Thymus (tissue), 11 donors: ENCODE results near the gene DNAJC12. TPM values are rescaled to one million over a fixed set of nuclear protein-coding genes. Genes with fewer than 3 reads are reported as not detected.
"Not testable (repeated sequence)": the region's sequence is repeated elsewhere in the genome, so short reads cannot be mapped to it uniquely, and the experiment has no call there.

Experiments
- DNase-seq, 9 donors: peaks; one replicate each; pipeline ENCODE4 v3.0.0-alpha.2; 2013; ENCODE audit warnings: low spot score in 9 of 9, low read depth in 6 of 9, missing footprints in 1 of 9
- H3K27ac ChIP-seq, 2 donors: one replicate each; pipeline ENCODE4 v1.5.1; 2013; ENCODE audit warnings: control low read depth in 1 of 2, low read depth in 1 of 2, low read length in 1 of 2, mild to moderate bottlenecking in 1 of 2, moderate library complexity in 1 of 2
- H3K27me3 ChIP-seq, 2 donors: one replicate each; pipeline ENCODE4 v1.5.1; 2013; ENCODE audit warnings: low read length in 1 of 2; ENCODE audit not compliant: control insufficient read depth in 2 of 2, insufficient read depth in 1 of 2
- H3K36me3 ChIP-seq, 2 donors: one replicate each; pipeline ENCODE4 v1.5.1; 2013; ENCODE audit warnings: low read length in 1 of 2, mild to moderate bottlenecking in 1 of 2, moderate library complexity in 1 of 2; ENCODE audit not compliant: control insufficient read depth in 2 of 2, insufficient read depth in 2 of 2
- H3K4me1 ChIP-seq, 2 donors: one replicate each; pipeline ENCODE4 v1.5.1; 2013; ENCODE audit warnings: low read length in 2 of 2; ENCODE audit not compliant: control insufficient read depth in 2 of 2, insufficient read depth in 2 of 2
- H3K4me3 ChIP-seq, 2 donors: one replicate each; pipeline ENCODE4 v1.5.1; 2013; ENCODE audit warnings: low read length in 2 of 2, control low read depth in 1 of 2, mild to moderate bottlenecking in 1 of 2
- H3K9me3 ChIP-seq, 2 donors: one replicate each; pipeline ENCODE4 v1.5.1; 2013; ENCODE audit warnings: low read length in 1 of 2, mild to moderate bottlenecking in 1 of 2; ENCODE audit not compliant: control insufficient read depth in 2 of 2, insufficient read depth in 1 of 2
- WGBS: extraction: QIAGEN DNeasy Blood & Tissue Kit; methylation state at CpG from one replicate; pipeline ENCODE4 v1.1.7; 2013; 5-methylcytosine and 5-hydroxymethylcytosine counted together
- polyA plus RNA-seq: library from polyadenylated mRNA; stranded (reverse); fragments of 200-250 nt; gene quantifications from one replicate; pipeline ENCODE4 v1.2.3, GENCODE V29; 2013
- total RNA-seq: library from RNA; stranded (reverse); fragments of 120-200 nt; gene quantifications from one replicate; pipeline ENCODE4 v1.2.4, GENCODE V29; 2013
- donor health status: healthy.

The DNAJC12 gene
- total and polyA plus RNA-seq, 2 donors, result 2.2 to 4.4 TPM

DNA sequence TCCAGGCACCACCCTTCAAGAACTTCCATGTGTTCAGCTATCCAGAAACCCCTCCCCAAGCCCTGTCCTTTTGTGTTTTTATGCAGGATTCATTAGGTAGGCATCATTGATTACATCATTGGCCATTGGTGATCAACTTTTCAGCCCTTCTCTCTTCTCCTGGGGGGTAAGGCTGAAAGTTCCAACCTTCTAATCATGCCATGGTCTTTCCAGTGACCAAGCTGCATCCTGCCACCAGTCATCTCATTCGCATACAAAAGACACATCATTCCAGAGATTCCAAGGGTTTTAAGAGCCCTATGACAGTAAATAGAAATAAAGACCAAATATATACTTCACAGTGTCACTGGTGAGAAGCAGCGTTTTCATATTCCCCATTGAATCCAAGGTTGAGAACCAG is 48.2 kb downstream of the DNAJC12 start:
- 97% methylated on average over 2 of the region's 2 CpGs for WGBS
- DNase-seq, result no peak
- H3K36me3 ChIP-seq, result no peaks in the 10 kb centered on the region
- H3K27ac ChIP-seq, result no peak overlapping the region
- H3K4me1 ChIP-seq, result peaks cover 0 to 3% of the 10 kb centered on the region in 2 donors
- no peaks in the 10 kb centered on the region for H3K27me3 ChIP-seq
- H3K4me3 ChIP-seq, result no peak overlapping the region
- no peaks in the 10 kb centered on the region for H3K9me3 ChIP-seq

DNA sequence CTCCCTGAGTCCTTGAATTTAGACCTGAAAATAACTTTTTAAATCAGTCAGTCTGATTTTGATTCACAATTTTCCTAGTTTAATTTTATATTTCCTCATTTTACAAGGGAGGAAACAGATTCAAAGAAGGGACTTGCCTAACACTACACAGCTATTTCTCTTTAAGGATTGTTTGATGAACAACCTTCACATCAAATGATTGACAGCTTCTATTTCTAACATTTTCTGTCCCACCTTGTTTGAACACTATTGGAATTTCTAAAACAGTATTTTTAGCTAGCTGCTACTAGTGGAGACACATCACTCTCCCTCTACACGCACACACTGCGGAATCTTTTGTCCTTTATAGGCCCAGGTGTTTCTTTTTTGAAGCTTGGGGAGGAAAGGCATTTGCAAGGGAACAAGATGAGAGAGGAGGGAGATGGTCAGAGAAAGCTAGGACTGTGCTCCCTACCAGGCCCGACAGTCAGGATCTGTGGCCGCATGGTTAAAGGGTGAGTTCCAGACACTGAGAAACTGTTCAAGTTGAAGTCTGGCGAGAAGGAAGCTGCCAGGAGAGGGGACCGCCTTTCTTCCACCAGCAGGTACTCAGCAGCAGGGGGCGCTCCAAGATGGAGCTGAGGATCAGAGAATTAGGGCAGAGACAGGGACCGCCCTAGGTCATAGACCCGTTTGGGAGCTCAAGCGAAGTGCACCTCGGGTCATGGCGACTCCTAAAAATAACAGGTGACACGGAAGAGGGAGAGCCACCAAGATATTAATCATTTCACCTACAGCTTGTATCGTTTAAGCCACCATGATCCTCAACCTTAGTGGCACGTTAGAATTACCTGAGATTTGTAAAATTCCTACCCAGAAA is 49.7 kb downstream of the DNAJC12 start:
- Histone ChIP-seq H3K27ac (no peak overlapping the region), H3K36me3 (no peaks in the 10 kb centered on the region), H3K9me3 (no peaks in the 10 kb centered on the region), H3K4me3 (no peak overlapping the region), H3K4me1 (peaks cover 0 to 5% of the 10 kb centered on the region in 2 donors), H3K27me3 (no peaks in the 10 kb centered on the region)
- 41% methylated on average over 15 of the region's 15 CpGs for WGBS
- DNase-seq, result peak in 7 of 9 donors; percentile 8 to 72 (median 46)

DNA sequence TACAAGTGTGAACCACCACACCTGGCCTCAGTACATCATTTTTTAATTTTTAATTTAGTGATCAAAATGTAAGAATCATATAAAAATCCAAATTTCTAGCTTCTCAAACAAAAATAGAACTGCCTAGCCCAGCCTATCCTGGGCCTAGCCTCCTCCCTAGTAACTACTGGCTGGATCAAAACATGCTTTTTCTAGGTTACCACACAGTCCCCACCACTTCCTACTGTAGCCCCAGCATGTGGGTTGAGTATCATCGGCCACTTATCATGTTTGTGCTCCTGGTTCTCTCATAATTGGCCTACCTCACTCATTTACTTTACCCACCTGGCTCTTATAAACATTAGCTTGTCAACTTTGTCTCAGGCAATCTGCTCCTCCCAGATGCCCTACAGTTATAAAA is 52.9 kb downstream of the DNAJC12 start:
- Histone ChIP-seq H3K4me1 (peaks cover 0 to 5% of the 10 kb centered on the region in 2 donors), H3K27ac (no peak overlapping the region), H3K9me3 (no peaks in the 10 kb centered on the region), H3K27me3 (no peaks in the 10 kb centered on the region), H3K4me3 (no peak overlapping the region), H3K36me3 (no peaks in the 10 kb centered on the region)
- 15% methylated on average over 1 of the region's 1 CpG for WGBS
- DNase-seq, result no peak

DNA sequence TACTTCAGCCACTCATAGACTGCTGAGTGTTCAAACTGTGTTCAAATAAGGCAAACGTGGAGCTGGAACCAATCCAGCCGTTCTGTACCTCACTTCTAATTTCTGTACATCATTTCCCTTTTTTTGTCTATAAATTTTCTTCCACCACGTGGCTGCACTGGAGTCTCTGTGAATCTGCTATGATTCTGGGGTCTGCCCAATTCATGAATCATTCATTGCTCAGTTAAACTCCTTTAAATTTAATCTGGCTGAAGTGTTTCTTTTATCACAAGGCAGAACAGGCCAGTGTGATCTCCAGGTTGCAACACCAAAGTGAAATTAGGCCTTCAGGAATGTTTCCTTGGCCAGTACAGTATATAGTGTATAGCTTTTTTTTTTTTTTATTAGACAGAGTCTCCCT is 53.5 kb downstream of the DNAJC12 start:
- Histone ChIP-seq H3K9me3 (no peaks in the 10 kb centered on the region), H3K27me3 (no peaks in the 10 kb centered on the region), H3K27ac (no peak overlapping the region), H3K4me3 (no peak overlapping the region), H3K4me1 (peaks cover 0 to 5% of the 10 kb centered on the region in 2 donors), H3K36me3 (no peaks in the 10 kb centered on the region)
- DNase-seq, result no peak
- WGBS, result 27% methylated on average over 3 of the region's 3 CpGs

DNA sequence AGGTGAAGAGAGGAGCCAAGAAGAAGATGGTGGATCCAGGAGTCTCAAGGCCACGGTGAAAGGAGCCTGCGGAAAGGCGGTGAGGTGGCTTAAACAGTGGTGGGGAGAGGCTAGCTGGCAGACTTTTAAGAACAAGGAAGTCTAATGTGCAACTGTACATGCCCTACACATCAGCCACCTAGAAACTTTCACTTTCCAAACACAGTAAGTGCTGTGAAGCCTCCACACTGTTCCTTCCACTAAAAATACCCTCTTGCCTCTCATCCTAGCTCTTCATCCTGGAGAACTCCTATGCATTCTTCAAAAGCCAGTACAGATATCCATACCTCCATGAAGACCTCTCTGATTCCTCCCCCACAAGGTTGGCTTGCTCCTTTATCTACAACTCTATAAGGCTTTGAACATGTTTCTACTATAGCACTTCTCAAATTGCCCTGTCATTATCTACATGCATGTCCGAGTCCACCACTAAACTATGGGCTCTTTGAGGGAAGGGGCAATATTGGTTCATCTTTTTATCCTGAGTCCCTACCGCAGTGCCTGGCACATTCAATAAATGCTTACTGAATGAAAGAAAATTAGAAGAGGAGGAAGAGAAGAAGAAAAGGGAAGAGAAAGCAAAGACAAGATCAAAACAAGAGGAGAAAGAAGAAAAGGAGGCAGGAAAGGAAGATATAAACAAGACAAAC is 54.2 kb downstream of the DNAJC12 start:
- H3K27ac ChIP-seq, result no peak overlapping the region
- H3K36me3 ChIP-seq, result no peaks in the 10 kb centered on the region
- peaks cover 0 to 5% of the 10 kb centered on the region in 2 donors for H3K4me1 ChIP-seq
- WGBS, result 95% methylated on average over 5 of the region's 5 CpGs
- H3K4me3 ChIP-seq, result no peak overlapping the region
- no peaks in the 10 kb centered on the region for H3K27me3 ChIP-seq
- no peaks in the 10 kb centered on the region for H3K9me3 ChIP-seq
- DNase-seq, result no peak

DNA sequence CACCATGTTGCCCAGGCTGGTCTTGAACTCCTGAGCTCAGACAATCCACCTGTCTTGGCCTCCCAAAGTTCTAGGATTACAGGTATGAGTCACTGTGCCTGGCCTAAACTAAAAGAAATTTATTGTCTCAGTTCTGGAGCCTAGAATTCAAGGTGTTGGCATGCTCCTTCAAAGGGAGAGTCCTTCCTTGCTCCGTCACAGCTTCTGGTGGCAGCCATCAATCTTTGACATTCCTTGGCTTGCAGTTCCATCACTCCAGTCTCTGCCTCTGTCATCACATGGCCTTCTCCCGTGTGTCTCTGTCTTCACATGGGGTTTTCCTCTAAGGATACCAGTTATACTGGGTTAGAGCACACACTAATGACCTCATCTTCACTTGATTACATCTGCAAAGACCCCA is 55.5 kb downstream of the DNAJC12 start:
- WGBS, result 90% methylated on average over 2 of the region's 2 CpGs
- Histone ChIP-seq H3K27ac (no peak overlapping the region), H3K4me1 (peaks cover 0 to 2% of the 10 kb centered on the region in 2 donors)

DNA sequence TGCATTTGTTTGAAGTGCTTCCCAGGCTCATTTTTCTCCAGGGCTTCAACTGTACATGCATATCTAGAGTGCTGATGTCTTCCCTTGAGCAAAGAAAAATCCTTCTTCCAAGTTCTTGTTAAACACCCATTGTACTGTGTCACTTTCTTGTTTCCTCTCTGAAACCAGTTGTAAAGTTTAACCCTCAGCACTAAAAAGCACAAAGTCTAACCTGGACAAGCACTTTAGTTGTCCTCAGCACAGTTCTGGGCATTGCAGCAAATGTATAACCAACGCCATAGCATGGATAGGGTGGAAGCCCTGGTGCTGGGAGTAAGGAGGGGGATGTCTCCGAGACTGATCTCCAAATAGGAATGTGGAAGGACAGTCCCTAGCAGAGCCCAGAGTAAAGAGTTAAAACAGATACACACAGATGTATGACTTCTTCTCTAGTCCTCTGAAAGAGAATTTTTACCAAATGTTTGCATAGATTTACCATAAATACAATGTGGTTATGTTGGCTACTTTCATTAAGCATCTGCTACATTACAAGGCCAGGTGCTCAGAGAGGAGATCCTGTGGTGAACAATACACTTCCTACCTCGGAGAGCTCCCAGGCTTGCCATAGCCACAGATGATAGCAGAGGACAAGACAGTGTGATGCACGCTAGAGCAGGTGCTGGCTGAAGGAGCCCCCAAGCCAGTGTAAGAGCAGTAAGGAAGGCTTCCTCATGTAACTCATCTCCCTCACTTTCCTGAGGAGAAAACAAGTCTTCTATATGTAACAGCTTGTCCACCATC is 57.0 kb downstream of the DNAJC12 start:
- no peak overlapping the region for H3K27ac ChIP-seq
- H3K9me3 ChIP-seq, result no peaks in the 10 kb centered on the region
- no peaks in the 10 kb centered on the region for H3K27me3 ChIP-seq
- H3K4me1 ChIP-seq, result peaks cover 0 to 2% of the 10 kb centered on the region in 2 donors
- DNase-seq, result no peak
- no peak overlapping the region for H3K4me3 ChIP-seq
- no peaks in the 10 kb centered on the region for H3K36me3 ChIP-seq
- 54% methylated on average over 4 of the region's 4 CpGs for WGBS

More for the DNA sequence above, 55.5 kb downstream of the DNAJC12 start:
- no peak for DNase-seq
- H3K9me3 ChIP-seq, result no peaks in the 10 kb centered on the region
- no peaks in the 10 kb centered on the region for H3K36me3 ChIP-seq
- no peaks in the 10 kb centered on the region for H3K27me3 ChIP-seq
- H3K4me3 ChIP-seq, result no peak overlapping the region

DNA sequence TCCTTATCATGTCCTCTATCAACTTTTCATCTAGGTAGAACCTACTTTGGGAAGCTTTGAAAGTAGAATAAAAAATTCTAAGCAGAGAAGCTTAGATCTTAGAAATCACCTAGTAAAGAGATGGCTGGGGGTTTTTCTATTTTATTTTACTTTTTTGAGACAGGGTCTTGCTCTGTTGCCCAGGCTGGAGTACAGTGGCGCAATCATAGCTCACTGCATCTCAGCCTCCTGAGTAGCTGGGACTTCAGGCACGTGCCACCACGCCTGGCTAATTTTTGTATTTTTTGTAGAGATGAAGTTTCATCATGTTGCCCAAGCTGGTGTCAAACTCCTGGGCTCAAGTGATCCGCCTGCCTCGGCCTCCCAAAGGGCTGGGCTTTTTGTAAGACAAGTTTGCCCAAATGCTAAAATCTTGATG is 57.8 kb downstream of the DNAJC12 start:
- H3K4me1 ChIP-seq, H3K36me3 ChIP-seq, H3K27ac ChIP-seq, DNase-seq, H3K4me3 ChIP-seq, H3K9me3 ChIP-seq, H3K27me3 ChIP-seq: not testable (repeated sequence)
- WGBS, result 76% methylated on average over 5 of the region's 5 CpGs
